Measurements from ENCODE around the gene COQ7.

The COQ7 gene

GRCh38 chr16:19127674-19128131 is 60.3 kb downstream of the COQ7 start:
- Histone ChIP-seq H3K9me3 (ENCODE audit: low read length) (peaks cover 4% of the 10 kb centered on the region; the same call in 1 of the 2 replicates), H3K4me1 (ENCODE audit: insufficient read depth, low read length, severe bottlenecking) (no peaks in the 10 kb centered on the region), H2AFZ (ENCODE audit: low read length) (no peak overlapping the region), H3K9ac (ENCODE audit: low read length) (no peak overlapping the region), H3K4me3 (ENCODE audit: low read depth, low read length, poor library complexity, severe bottlenecking) (no peak overlapping the region), H3K9me2 (ENCODE audit: low read depth, low read length) (no peaks in the 10 kb centered on the region), H3K79me2 (ENCODE audit: insufficient read depth, low read length) (no peaks in the 10 kb centered on the region), H3K4me2 (ENCODE audit: low read length) (no peak overlapping the region), H3K36me3 (ENCODE audit: insufficient read depth, low read length) (no peaks in the 10 kb centered on the region; the same call in 1 of the 2 replicates), H4K20me1 (ENCODE audit: insufficient read depth, low read length) (no peaks in the 10 kb centered on the region), H3F3A (ENCODE audit: insufficient read depth, low read length) (no peaks in the 10 kb centered on the region), H3K27ac (ENCODE audit: low read depth, low read length, poor library complexity, severe bottlenecking) (no peak overlapping the region), H3K27me3 (ENCODE audit: insufficient read depth, low read length) (peaks cover 4% of the 10 kb centered on the region; the same call in 1 of the 2 replicates)
- no peak for TF ChIP-seq CTCF (IDR thresholded peaks at IDR 0.05; ENCODE audit: low read length)
- TF ChIP-seq EZH2 (IDR thresholded peaks at IDR 0.05; ENCODE audit: borderline replicate concordance, low read length): no peak

GRCh38 chr16:19128454-19129200 is 61.2 kb downstream of the COQ7 start:
- no peaks in the 10 kb centered on the region; the same call in 1 of the 2 replicates for H3K36me3 ChIP-seq (ENCODE audit: insufficient read depth, low read length)
- H3K9me2 ChIP-seq (ENCODE audit: low read depth, low read length): no peaks in the 10 kb centered on the region
- H3F3A ChIP-seq (ENCODE audit: insufficient read depth, low read length): no peaks in the 10 kb centered on the region
- H3K4me3 ChIP-seq (ENCODE audit: low read depth, low read length, poor library complexity, severe bottlenecking): no peak overlapping the region
- H3K27ac ChIP-seq (ENCODE audit: low read depth, low read length, poor library complexity, severe bottlenecking): no peak overlapping the region
- H3K9ac ChIP-seq (ENCODE audit: low read length): no peak overlapping the region
- H3K4me2 ChIP-seq (ENCODE audit: low read length): no peak overlapping the region
- H3K9me3 ChIP-seq (ENCODE audit: low read length): peaks cover 4% of the 10 kb centered on the region; the same call in 1 of the 2 replicates
- H3K4me1 ChIP-seq (ENCODE audit: insufficient read depth, low read length, severe bottlenecking): no peaks in the 10 kb centered on the region
- H4K20me1 ChIP-seq (ENCODE audit: insufficient read depth, low read length): no peaks in the 10 kb centered on the region
- peaks cover 4% of the 10 kb centered on the region; the same call in 1 of the 2 replicates for H3K27me3 ChIP-seq (ENCODE audit: insufficient read depth, low read length)
- no peak overlapping the region for H2AFZ ChIP-seq (ENCODE audit: low read length)
- no peaks in the 10 kb centered on the region for H3K79me2 ChIP-seq (ENCODE audit: insufficient read depth, low read length)
- TF ChIP-seq EZH2 (IDR thresholded peaks at IDR 0.05; ENCODE audit: borderline replicate concordance, low read length): no peak
- TF ChIP-seq CTCF (IDR thresholded peaks at IDR 0.05; ENCODE audit: low read length): no peak

Data from OCI-LY1 (cell line).